Amniotic epithelial cell (primary cell): ENCODE results near the gene FAM25A.
A peak's percentile ranks its signal among the peaks of the same experiment; 100 is the strongest.
"Not testable (repeated sequence)": the region's sequence is repeated elsewhere in the genome, so short reads cannot be mapped to it uniquely, and the experiment has no call there.

Experiments used
- DNase-seq: peaks from one replicate; pipeline ENCODE4 v3.0.0-alpha.2; 2010; ENCODE audit warnings: low read depth

Gene FAM25A

GRCh38 chr10:87013528-87013927 lies 6.6 kb upstream of the FAM25A start:
- DNase-seq = not testable (repeated sequence)

- not testable (repeated sequence) for DNase-seq
Observed at GRCh38 chr10:87014986-87015716, 4.9 kb upstream of the FAM25A start.

- DNase-seq = not testable (repeated sequence)
Observed at GRCh38 chr10:87018127-87018526, 2.0 kb upstream of the FAM25A start.

GRCh38 chr10:87019066-87019465 lies 1.0 kb upstream of the FAM25A start:
- DNase-seq = not testable (repeated sequence)

GRCh38 chr10:87019504-87019903 lies 590 bp upstream of the FAM25A start:
- not testable (repeated sequence) for DNase-seq

GRCh38 chr10:87025285-87025958 lies 5.3 kb downstream of the FAM25A start:
- peak; percentile 89 for DNase-seq

GRCh38 chr10:87026747-87027508 lies 6.8 kb downstream of the FAM25A start:
- DNase-seq = not testable (repeated sequence)

- DNase-seq = not testable (repeated sequence)
Observed at GRCh38 chr10:87030419-87030818, 10.3 kb downstream of the FAM25A start.

- DNase-seq = no peak
Observed at GRCh38 chr10:87030912-87031635, 11.0 kb downstream of the FAM25A start.

- no peak for DNase-seq
Observed at GRCh38 chr10:87036623-87037022, 16.5 kb downstream of the FAM25A start.

- DNase-seq = no peak
Observed at GRCh38 chr10:87038286-87038717, 18.2 kb downstream of the FAM25A start.

GRCh38 chr10:87038786-87039185 lies 18.7 kb downstream of the FAM25A start:
- no peak for DNase-seq

GRCh38 chr10:87043579-87043978 lies 23.5 kb downstream of the FAM25A start:
- not testable (repeated sequence) for DNase-seq

- no peak for DNase-seq
Observed at GRCh38 chr10:87045434-87045938, 25.4 kb downstream of the FAM25A start.

- DNase-seq = no peak
Observed at GRCh38 chr10:87053111-87053510, 33.0 kb downstream of the FAM25A start.

- no peak for DNase-seq
Observed at GRCh38 chr10:87053577-87054181, 33.6 kb downstream of the FAM25A start.

GRCh38 chr10:87054373-87055295 lies 34.5 kb downstream of the FAM25A start:
- DNase-seq = peak; percentile 89

- no peak for DNase-seq
Observed at GRCh38 chr10:87058171-87058570, 38.1 kb downstream of the FAM25A start.

- DNase-seq = no peak
Observed at GRCh38 chr10:87059401-87059800, 39.3 kb downstream of the FAM25A start.

GRCh38 chr10:87060280-87060928 lies 40.3 kb downstream of the FAM25A start:
- no peak for DNase-seq
